Measurements from ENCODE around the gene ADGRG3.

ADGRG3 gene

GRCh38 chr16:57646388-57647039 is 21.6 kb upstream of the ADGRG3 start:
- no peak for DNase-seq

DNA sequence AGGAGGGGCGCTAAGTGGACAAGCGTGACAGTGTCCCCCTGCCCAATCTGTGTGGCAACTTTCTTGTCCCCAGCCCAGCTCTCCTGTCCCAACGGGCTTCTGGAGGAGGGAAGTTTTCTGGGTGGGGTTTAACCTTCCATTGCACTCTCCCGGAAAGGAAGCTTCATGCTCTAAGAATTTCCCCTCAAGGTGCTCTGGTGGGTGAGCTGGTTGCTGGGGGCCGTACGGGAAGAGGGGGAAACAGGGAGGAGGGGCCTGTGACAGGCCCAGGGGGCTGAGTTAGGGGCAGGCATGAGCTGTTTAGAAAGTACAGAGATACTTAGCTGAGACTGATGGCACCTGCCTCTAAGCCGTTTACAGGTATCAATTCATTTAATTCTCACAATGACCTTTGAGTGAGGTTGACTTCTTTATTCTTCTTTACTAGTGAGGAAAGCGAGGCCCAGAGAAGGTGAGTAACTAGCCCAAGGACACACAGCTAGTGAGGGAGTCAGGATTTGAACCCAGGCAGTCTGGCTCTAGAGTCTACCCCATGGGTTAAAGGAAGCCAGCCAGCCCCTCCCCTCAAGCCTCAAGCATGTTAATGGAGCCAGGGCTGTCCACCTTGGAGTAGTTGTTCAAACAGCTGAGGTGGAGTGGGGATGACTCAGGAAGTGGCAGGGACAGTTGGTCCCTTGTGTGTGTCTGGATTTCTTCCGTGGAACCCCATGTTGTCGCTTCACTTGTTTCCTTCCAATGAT is 20.8 kb upstream of the ADGRG3 start:
- DNase-seq = no peak

DNA sequence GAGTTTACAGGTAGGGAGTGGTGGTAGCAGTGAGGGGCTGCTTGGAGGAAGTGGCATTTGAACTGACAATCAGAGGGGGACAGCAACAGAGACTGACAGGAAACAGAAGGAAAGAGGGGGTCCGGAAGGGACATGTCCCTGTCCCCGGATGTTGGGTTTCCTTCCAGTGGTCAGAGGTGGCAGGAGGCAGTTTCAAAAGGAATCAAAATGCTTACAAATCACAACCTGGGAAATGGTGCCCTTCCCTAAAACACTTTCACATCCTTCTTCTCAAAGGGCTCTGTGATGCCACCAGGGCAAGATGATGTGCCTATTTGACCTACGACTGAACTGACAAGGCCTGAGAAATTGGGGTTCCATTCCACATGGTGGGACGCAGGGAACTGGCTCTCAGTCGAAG is 20.0 kb upstream of the ADGRG3 start:
- no peak for DNase-seq

DNA sequence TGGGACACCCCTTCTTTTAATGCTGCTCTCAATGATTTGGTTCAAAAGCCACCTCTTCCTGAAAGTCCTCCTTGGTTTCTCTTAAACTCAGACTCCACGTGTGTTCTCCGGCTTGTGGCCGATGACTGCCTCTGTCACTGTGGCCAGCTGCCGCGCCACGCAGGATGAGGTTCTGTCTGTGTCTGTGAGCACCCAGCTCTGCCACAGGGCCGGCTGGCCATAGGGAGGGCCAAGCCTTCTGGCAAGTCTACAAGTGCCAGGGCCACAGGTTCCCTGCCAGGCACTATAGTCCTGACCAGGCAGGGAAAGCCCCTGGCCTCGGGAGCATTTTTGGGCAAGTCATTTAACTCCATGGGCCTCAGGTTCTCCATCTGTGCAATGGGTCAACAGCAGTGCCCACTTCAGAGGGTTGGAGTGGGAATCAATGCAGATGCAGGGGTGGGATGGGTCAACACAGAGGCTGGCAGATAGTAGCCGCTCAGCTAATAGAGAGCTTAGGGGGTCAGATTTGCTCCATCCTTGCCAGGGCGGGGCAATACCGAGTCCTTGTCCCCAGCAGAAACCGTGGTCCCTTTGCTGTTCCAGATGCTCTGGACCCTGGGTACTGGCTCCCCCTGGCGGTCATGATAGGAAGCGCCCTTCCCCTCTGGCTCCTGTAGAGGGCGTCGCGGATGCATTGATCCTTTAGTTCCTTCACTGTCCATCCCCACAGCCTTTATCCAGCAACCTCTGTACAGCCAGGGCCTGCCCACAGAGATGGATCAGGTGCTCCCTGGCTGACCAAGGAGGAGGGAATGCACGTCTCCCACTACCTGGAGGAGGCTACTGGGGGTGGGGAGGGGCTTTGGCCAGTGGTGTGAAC is 19.3 kb upstream of the ADGRG3 start:
- no peak for DNase-seq

GRCh38 chr16:57649443-57649751 is 18.7 kb upstream of the ADGRG3 start:
- no peak for DNase-seq

- no peak for DNase-seq
Observed at GRCh38 chr16:57649846-57650245, 18.3 kb upstream of the ADGRG3 start.

DNA sequence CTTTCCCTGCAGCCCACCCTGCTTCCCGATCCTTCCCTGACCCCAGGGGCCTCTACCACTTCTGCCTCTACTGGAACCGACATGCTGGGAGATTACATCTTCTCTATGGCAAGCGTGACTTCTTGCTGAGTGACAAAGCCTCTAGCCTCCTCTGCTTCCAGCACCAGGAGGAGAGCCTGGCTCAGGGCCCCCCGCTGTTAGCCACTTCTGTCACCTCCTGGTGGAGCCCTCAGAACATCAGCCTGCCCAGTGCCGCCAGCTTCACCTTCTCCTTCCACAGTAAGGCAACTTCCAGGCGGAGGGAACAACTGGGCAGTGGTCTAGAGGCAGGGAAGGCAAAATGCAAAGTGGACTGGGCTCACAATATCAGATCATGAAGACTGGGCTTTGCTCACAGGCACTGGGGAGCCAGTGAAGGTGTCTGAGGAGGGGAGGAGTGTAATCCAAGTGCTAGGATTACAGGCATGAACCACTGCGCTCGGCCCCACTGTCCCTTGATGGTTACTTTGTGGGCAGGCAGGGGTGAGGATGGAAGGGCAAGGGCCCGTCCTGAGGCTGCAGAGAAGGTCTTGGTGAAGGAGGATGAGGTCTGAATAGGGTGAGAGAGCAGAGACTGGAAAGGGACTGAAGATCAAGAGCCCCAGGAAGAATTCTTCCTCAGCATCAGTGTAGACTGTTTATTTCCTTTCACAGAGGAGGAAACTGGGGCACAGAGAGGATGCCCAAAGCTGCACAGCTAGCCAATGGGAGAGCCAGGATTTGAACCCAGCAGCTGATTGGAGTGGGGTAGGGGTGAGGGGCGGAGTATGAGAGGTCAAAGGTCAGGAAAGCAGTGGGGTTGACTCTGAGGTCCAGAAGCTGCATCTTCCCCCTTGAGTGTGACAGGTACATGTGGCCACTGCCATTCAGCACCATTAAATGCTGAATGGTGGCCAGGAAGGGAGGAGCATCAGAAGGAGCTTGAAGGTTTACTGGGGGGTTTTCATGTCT is 16.5 kb upstream of the ADGRG3 start:
- no peak for DNase-seq

GRCh38 chr16:57652695-57653471 is 15.2 kb upstream of the ADGRG3 start:
- DNase-seq = no peak

GRCh38 chr16:57653936-57654335 is 14.2 kb upstream of the ADGRG3 start:
- no peak for DNase-seq

DNA sequence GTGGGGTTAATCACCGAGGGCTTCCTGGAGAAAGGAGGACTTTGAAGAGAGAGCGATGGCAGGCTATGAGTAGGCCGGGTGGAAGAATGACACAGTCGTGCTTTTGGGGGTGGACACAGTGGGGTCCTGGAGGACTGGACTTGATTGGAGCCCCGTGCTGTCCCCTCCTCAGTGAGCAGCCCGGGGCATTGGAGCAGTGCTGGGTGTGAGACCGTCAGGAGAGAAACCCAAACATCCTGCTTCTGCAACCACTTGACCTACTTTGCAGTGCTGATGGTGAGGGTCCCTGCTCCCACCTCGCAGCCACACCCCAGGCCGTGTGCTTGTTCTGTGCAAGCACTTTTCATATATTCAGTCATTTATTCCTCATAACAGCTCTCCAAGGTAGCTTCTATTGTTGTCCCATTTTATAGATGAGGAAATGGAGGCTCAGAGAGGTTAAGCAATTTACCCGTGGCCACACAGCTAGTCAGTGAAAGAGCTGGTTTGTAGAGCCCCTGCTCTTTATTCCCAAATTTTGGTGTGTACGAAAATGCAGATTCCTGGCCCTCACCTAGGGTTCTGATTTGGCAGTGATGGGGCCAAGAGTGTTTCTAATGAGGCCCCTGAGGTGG is 11.7 kb upstream of the ADGRG3 start:
- no peak for DNase-seq

DNA sequence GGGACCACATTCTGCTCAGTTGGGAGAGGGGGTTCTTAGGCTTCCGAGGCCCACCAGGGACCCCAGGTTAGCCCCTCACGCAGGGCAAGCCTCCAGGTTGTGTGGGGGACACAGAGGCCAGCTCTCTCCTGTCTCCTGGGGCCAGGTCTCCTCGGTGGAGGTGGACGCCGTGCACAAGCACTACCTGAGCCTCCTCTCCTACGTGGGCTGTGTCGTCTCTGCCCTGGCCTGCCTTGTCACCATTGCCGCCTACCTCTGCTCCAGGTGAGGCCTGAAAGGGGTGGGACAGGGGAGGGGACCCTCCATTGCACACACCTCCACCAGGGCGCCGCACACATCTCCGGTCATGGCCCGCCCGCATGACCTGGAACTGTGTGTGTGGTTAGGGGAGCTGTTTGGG is 10.9 kb upstream of the ADGRG3 start:
- no peak for DNase-seq

DNA sequence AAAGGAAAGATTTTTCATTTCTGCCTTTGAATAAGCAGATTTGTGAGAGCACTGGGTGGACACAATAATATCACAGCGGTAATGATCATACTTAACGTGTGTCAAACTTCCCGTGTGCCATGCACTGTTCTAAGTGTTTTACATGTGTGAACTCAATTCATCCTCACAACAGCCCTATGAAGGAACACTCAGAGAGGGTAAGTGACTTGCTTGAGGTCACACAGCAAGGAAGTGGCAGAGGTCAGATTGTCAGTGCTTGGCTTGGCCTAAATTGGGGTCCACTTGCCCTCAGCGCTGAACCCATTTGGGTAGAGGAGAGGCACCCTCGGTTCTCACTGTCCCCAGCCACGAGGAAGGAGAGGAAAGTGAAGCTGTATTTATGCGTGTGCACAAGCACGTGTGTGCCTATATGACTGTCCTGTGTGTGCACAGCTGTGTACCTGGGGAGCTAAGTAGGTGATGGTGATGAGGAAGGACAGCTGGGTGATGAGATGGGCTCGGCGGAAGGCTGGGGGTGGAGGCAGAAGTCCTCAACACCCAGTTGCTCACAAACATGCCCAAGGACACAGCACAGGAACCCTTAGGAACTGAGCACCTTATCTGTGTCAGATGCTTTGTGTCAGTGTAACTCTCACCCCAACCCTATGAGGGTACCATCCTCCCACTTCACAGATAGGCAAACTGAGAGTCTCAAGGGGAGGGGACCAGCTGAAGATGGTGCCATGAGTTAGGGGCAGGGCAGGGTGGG is 9.8 kb upstream of the ADGRG3 start:
- DNase-seq = no peak

- no peak for DNase-seq
Observed at GRCh38 chr16:57658878-57659674, 9.0 kb upstream of the ADGRG3 start.

- DNase-seq = no peak
Observed at GRCh38 chr16:57660715-57661463, 7.2 kb upstream of the ADGRG3 start.

DNA sequence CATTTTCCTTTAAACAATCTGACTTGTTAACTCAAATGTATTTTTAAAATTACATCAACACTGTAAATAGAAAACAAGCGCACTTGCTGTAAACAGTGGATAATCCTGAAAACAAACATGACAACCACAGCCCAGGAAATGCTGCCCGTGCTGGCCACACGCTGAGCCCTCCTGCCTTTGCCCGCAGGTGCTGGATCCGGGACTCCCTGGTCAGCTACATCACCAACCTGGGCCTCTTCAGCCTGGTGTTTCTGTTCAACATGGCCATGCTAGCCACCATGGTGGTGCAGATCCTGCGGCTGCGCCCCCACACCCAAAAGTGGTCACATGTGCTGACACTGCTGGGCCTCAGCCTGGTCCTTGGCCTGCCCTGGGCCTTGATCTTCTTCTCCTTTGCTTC is 6.6 kb upstream of the ADGRG3 start:
- DNase-seq = no peak

- DNase-seq = no peak
Observed at GRCh38 chr16:57661936-57662906, 5.9 kb upstream of the ADGRG3 start.

DNA sequence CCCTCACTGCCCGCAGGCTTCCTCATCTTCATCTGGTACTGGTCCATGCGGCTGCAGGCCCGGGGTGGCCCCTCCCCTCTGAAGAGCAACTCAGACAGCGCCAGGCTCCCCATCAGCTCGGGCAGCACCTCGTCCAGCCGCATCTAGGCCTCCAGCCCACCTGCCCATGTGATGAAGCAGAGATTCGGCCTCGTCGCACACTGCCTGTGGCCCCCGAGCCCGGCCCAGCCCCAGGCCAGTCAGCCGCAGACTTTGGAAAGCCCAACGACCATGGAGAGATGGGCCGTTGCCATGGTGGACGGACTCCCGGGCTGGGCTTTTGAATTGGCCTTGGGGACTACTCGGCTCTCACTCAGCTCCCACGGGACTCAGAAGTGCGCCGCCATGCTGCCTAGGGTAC is 4.7 kb upstream of the ADGRG3 start:
- DNase-seq = no peak

All from DMS79 (cell line).